ENCODE results near the gene DNM3.

The DNM3 gene

DNA sequence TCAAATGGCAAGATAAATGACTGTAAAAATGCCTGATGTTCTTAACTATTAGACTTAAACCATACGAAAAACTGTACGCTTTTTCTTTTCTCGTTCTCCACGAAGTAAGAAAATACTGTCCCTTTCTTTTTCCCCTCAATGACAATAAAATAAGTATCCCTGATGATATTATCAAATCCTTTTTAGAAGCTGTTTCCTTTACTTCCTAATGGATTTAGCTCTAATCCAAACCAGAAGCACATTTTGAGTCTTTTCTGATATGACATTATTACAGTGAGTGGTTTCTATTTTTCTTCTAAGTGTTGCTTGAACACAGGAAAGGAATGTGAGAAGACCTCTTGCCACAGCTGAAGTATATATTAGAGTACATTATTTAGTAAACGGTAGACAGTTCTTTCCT lies 32.4 kb downstream of the DNM3 start:
- no peak for DNase-seq

GRCh38 chr1:171877701-171878100 lies 36.4 kb downstream of the DNM3 start:
- DNase-seq: no peak

DNA sequence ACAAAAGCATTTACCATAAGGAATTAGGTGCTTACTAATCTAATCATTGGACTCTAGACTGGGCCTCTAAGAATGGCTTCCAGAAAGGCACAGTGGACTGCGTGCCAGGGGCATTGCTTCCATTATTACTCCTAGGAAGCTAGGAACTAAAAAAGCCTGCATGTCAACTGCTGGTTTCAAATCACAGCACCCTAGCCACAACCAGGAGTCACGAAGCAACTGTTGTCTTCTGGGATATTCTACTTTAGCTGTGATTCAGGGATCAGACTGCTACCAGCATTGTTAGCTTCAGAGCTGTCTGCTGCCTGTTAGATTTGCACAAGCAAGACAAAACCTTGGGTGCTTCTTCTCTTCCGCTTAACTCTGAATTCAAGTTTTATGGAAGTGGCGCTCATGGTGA lies 38.3 kb downstream of the DNM3 start:
- no peak for DNase-seq

GRCh38 chr1:171881442-171881841 lies 40.1 kb downstream of the DNM3 start:
- no peak for DNase-seq

DNA sequence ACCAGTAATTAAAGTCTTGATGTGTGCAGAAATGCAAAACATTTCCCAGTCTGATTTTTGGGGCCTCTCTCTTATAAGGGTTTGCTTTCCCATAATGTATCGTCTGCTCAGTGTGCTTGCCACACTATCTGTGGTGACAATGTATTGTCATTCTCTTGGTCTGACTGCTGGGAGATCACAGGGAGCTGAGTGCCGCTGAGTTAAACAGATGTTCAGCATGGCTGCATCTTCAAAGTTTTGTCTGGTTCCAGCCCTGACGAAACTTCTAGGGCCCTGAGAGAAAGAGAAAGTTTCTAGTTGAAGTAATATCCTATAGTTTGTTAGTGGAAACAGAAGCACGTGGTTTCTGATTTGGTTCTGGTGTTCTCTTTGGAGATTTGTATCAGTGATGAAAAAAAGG lies 42.6 kb downstream of the DNM3 start:
- no peak for DNase-seq

- no peak for DNase-seq
Measured at GRCh38 chr1:171884475-171884874, 43.2 kb downstream of the DNM3 start.

DNA sequence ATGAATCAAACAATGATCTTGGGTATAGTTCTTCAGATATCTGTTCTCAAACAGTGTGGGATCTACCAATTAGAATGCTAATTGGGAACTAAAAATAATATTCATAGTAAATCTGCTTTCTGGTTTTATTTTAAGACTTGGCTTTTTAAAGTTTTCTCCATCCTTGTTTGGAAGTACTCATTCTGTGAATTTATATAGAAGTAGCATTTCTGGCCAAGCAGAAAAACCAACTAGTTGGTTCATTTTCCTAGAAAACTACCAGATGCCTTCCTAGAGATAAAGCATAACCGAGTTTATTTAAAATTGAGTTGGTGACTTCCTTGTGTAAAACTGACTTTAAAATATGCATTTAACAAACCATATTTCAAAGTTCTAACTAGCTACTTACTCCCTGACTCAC lies 48.8 kb downstream of the DNM3 start:
- no peak for DNase-seq

DNA sequence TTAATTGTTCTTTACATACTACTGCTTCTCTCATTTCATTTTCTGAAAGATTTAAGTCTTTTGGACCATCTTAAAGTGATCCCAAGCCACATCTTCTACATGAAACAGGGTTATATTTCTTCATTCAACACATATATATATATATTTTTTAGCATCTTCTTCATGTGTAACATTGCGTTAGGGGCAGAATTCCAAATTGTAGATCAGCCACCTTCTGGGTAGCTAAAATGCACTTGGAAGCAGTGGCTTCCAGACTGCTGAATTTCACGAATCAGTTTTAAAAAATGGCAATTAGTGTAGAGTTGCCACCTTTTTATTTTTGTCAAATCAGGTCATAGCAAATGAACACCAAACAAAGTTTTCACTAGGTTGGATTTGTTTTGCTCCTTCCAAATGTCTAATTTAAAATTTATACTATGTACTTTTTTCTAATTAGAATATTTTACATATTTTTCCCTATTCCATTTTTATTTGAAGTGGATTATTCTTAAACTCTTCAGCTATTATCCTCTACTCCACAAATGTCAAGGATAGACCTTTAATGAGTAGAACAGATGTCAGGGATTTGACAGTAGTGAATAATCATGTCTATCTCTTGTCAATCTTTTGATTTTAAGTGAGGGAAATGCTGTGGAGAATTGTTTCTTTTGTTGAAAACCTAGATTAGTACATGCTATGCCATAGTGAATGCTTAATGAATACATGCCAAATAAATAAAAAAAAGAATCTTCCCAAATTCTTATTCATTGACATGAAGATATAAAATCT lies 55.8 kb downstream of the DNM3 start:
- DNase-seq: no peak

DNA sequence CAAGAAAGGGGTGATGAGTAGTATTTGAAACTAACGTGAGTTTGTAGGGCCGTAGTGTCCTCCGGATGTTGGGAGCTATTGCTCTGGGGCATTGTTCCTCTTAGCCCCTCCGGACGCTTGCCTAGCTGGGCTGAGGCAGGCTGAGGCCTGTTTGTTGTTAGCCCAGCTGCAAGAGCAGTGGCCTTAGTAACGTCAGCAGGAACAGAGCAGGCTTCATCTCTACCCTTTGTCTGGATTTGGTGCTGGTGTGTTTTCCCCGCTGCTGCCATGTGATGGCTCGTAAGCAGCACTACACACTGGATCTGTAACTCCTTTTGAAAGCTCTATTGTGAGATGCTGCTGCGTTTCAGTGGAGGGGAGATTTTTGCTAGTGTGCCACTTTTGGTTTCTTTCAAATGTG lies 57.6 kb downstream of the DNM3 start:
- DNase-seq: no peak

- no peak for DNase-seq
Measured at GRCh38 chr1:171899838-171900237, 58.5 kb downstream of the DNM3 start.

DNA sequence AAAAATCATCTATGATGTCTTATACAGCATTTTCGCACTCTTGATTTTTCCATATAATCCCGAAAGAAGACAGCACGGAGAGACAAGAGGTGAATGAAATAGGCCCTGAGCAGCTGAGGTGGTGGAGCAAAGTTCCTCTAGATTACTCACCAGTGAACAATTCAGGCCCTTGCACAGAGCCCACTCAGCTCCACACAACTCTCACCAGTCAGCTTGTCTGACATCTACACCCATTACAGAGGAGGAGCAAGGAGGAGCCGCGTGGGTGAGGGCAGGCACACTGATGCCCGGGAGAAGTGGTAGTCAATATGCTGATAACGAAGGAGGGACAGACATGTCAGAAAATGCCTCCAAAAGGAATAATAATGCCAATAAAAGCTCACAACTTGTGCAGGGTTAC lies 59.9 kb downstream of the DNM3 start:
- no peak for DNase-seq

DNA sequence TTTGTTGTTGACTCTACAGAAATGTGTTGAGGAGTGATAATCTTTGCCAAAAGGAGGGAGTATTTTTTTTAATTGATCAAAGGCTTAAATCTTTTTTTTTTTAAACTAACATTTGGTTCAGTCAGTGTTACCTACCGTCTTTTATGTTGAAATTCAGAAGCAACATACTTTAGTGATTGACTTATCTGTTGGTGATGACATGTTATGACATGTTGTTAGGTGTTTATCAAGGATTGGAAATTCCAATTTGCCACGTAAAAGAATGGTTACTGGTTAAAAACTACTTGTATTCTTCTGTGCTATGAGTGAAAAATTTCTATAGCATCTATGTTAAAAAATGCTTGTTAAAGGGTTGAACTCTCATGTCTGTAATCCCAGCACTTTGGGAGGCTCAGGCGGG lies 61.2 kb downstream of the DNM3 start:
- no peak for DNase-seq

DNA sequence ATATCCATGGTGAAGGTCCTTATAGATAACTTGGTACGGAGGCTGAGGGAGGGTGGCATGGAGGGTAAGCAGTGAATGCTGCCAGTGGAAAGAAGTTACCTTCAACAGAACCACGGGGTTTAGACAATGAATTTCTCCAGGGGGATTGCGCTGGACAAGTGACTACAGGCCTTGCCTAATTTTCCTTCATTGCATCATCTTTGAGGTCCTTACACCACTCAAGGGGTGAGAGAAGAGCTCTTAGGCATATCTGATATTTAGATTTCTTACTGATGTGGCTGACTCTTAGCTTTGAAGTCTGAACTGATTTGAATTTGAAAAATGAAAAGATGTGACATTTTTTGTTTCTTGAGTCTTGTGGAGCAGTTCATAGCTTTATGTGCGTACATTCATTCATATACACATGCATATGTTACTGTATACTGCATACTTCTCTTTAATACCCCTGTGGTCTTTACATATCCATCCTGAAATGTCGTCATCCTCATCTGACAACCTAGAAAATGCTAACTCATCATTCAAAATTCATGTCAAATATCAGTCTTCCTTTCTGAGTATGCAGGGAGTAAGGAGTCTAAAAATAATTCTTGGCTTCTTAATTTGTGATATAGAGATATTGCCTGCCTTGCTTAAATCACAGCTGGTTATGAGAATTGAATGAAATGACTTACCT lies 63.6 kb downstream of the DNM3 start:
- DNase-seq: no peak

- no peak for DNase-seq
Measured at GRCh38 chr1:171909711-171910110, 68.4 kb downstream of the DNM3 start.

GRCh38 chr1:171910786-171911185 lies 69.5 kb downstream of the DNM3 start:
- DNase-seq: no peak

- no peak for DNase-seq
Measured at GRCh38 chr1:171911506-171911905, 70.2 kb downstream of the DNM3 start.

- DNase-seq: no peak
Measured at GRCh38 chr1:171912509-171913175, 71.3 kb downstream of the DNM3 start.

DNA sequence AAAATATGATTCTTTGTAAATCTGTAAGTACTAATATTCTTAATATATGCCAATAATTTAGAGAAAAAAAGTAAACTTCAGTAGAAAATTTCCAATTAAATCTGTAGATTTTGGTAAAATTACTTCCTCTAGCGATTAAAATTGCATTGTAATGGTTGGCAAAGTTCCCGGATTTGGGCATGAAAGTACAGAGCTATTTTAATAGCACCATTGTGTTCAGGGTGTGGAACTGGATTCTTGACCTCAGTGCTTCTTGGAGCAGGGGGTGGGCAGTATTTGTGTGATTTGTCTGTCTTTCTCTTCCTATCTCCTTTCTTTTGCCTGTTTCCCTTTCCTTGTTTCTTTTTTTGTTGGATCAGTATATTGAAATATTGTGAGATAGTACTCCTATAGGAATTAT lies 72.1 kb downstream of the DNM3 start:
- DNase-seq: no peak

DNA sequence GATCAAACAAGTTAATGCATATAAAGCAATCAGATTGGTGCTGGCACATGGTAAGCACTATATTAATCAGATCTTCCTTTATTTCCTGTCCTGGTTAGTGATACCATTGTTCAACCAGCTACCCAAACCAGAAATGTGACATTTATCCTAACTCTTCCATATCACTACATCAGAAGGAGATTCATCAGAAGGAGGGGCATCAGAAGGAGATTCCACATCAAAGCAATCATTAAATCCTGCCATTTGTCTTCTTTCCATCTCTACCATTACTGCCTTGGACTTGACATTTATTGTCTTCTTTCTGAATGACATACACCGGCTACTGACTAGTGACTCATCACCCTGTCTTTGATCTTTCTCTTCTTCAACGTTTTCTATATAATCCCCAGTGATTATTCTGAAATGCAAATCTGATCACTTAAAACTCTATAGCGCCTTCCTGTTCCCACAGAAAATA lies 75.0 kb downstream of the DNM3 start:
- no peak for DNase-seq

- no peak for DNase-seq
Measured at GRCh38 chr1:171917331-171917730, 76.0 kb downstream of the DNM3 start.

- DNase-seq: no peak
Measured at GRCh38 chr1:171919891-171920887, 78.9 kb downstream of the DNM3 start.

DNA sequence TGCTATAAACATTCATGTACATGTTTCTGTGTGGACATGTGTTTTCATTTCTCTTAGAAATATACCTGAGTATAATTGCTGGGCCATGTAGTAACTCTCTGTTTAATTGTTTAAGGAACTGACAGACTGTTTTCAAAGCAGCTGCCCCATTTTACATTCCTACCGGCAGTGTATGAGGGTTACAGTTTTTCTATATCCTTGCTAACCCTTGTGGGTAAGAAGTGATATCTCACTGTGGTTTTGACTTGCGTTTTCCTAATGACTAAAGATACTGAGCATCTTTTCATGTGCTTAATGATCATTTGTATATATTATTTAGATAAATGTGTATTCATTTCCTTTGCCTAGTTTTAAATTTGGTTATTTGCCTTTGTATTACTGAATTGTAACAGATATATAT lies 81.7 kb downstream of the DNM3 start:
- no peak for DNase-seq

GRCh38 chr1:171929121-171929520 lies 87.8 kb downstream of the DNM3 start:
- no peak for DNase-seq
